ENCODE data around the gene HMX3.
"Not testable (repeated sequence)": the region's sequence is repeated elsewhere in the genome, so short reads cannot be mapped to it uniquely, and the experiment has no call there.

HMX3 gene

GRCh38 chr10:123165445-123166072 lies 29.8 kb downstream of the HMX3 start:
- FAIRE-seq = no peak

GRCh38 chr10:123166618-123167017 lies 30.8 kb downstream of the HMX3 start:
- DNase-seq (ENCODE audit: insufficient read length, low spot score) (no peak), FAIRE-seq (no peak)

More at GRCh38 chr10:123165445-123166072, 29.8 kb downstream of the HMX3 start:
- no peak for DNase-seq (ENCODE audit: insufficient read length, low spot score)

GRCh38 chr10:123170961-123171360 lies 35.2 kb downstream of the HMX3 start:
- FAIRE-seq = no peak
- DNase-seq (ENCODE audit: insufficient read length, low spot score) = no peak

- FAIRE-seq; DNase-seq (ENCODE audit: insufficient read length, low spot score): not testable (repeated sequence)
Measured at GRCh38 chr10:123171616-123172015, 35.8 kb downstream of the HMX3 start.

- FAIRE-seq = no peak
Measured at GRCh38 chr10:123175389-123176387, 39.9 kb downstream of the HMX3 start.

GRCh38 chr10:123178390-123178789 lies 42.6 kb downstream of the HMX3 start:
- not testable (repeated sequence) for DNase-seq (ENCODE audit: insufficient read length, low spot score); FAIRE-seq

More at GRCh38 chr10:123175389-123176387, 39.9 kb downstream of the HMX3 start:
- DNase-seq (ENCODE audit: insufficient read length, low spot score) = no peak

GRCh38 chr10:123180101-123181090 lies 44.6 kb downstream of the HMX3 start:
- FAIRE-seq (no peak), DNase-seq (ENCODE audit: insufficient read length, low spot score) (no peak)

GRCh38 chr10:123183724-123184123 lies 48.0 kb downstream of the HMX3 start:
- FAIRE-seq (no peak), DNase-seq (ENCODE audit: insufficient read length, low spot score) (no peak)

GRCh38 chr10:123187781-123188180 lies 52.0 kb downstream of the HMX3 start:
- no peak for DNase-seq (ENCODE audit: insufficient read length, low spot score)
- no peak for FAIRE-seq
